Suprapubic skin (tissue), 3 donors: ENCODE results near the gene PGLYRP4.

Experiments used
- CTCF ChIP-seq, 2 donors: fragments of 200-600 bp in 1 of 2; fragments of 450-650 bp in 1 of 2; sonication (generic) in 1 of 2; IDR thresholded peaks; one replicate each; pipeline ENCODE4 v1.5.1; 2016 to 2019; ENCODE audit warnings: antibody characterized with exemption in 2 of 2, mild to moderate bottlenecking in 1 of 2, moderate library complexity in 1 of 2
- EP300 ChIP-seq: sonication (generic); formaldehyde crosslinking; IDR thresholded peaks from one replicate; pipeline ENCODE4 v1.6.1; 2017; ENCODE audit warnings: antibody characterized with exemption

GRCh38 chr1:153340356-153340755 lies 8.3 kb downstream of the PGLYRP4 start:
- TF ChIP-seq CTCF (IDR thresholded peaks at IDR 0.05) (no peak), EP300 (no peak)
